ENCODE data around the gene CXCL14.
"Not testable (repeated sequence)": the region's sequence is repeated elsewhere in the genome, so short reads cannot be mapped to it uniquely, and the experiment has no call there.

The CXCL14 gene

DNA sequence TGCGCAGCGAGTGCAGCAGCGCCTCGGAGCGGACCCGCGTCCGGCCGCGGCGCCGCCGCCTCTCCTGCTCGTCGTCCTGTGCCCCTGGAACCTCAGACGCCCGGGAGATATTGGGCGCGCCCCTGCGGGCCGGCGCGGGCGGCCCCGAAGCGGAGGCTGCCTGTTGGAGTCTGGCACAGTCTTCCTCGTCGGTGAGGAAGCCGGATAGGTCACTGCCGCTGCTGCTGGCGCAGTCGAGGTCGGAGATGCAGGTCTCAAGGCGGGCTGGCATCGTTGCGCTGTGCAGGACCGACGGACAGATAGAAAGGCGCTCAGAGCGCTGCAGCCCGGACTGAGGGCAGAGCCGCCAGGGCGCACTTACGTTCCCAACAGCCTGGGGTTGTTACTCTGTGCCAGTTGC, 43.4 kb downstream of the CXCL14 start:
- TF ChIP-seq, protein P1, sequence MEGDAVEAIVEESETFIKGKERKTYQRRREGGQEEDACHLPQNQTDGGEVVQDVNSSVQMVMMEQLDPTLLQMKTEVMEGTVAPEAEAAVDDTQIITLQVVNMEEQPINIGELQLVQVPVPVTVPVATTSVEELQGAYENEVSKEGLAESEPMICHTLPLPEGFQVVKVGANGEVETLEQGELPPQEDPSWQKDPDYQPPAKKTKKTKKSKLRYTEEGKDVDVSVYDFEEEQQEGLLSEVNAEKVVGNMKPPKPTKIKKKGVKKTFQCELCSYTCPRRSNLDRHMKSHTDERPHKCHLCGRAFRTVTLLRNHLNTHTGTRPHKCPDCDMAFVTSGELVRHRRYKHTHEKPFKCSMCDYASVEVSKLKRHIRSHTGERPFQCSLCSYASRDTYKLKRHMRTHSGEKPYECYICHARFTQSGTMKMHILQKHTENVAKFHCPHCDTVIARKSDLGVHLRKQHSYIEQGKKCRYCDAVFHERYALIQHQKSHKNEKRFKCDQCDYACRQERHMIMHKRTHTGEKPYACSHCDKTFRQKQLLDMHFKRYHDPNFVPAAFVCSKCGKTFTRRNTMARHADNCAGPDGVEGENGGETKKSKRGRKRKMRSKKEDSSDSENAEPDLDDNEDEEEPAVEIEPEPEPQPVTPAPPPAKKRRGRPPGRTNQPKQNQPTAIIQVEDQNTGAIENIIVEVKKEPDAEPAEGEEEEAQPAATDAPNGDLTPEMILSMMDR (IDR thresholded peaks at IDR 0.05; ENCODE audit: extremely low read depth, missing control alignments), result no peak
- DNase-seq (ENCODE audit: low spot score), result no peak

DNA sequence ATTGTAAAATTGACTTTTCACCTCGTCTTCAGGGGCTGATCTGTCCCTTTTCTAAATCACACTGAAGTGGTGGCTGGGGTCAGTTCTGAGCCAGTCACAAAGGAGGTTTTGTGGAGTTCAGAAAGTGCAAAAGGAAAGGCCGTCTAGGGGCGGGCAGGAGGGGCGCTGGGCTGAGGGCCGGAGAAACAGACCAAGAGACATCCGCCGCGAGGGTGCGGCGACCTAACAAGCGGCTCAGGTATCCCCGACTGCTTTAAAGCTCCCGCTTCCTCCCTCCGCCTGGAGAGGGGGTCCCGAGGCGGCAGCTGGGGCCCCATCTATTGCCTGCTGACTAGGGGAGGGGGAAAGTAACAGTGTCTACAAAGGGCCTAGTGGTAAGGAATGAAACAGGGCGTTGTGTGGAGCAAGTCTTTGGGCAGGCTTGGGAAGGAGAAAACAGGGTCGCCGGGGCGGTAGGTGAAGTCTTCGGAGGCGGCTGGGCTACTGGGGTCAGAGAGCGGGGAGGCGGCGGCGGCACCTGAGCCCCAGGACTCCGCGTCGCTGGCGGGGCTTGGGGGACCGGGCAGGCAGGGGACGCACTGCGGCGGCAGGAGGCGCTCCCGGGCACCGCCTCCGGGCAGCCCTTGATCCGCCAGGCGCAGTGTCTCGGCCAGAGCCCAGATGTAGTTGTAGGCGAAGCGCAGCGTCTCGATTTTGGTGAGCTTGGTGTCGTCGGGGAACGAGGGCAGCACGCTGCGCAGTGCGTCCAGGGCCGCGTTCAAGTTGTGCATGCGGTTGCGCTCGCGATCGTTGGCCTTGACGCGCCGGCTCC, 44.0 kb downstream of the CXCL14 start:
- TF ChIP-seq, protein P1 (IDR thresholded peaks at IDR 0.05; ENCODE audit: extremely low read depth, missing control alignments), result no peak
- no peak for DNase-seq (ENCODE audit: low spot score)

DNA sequence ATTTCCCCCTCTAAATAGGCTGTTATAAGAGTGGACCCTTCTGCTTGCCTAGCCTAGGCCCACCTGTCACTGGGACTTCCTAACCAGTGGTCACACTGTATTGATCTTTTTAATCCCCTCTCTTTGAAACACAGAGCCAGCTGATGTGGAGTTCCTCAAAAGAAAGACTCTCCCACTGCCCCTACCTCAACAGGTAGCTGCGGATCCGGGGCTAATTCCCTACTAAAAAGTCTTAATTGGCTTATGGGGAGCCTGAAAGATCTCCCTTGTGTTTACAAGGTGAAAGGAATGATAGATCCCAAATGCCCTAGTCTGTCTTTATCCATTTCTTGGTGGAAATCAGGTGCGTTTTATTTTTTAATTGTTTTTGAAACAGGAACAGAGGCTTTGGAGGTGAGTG, 45.0 kb downstream of the CXCL14 start:
- TF ChIP-seq, protein P1 (IDR thresholded peaks at IDR 0.05; ENCODE audit: extremely low read depth, missing control alignments), result no peak
- DNase-seq (ENCODE audit: low spot score), result no peak

DNA sequence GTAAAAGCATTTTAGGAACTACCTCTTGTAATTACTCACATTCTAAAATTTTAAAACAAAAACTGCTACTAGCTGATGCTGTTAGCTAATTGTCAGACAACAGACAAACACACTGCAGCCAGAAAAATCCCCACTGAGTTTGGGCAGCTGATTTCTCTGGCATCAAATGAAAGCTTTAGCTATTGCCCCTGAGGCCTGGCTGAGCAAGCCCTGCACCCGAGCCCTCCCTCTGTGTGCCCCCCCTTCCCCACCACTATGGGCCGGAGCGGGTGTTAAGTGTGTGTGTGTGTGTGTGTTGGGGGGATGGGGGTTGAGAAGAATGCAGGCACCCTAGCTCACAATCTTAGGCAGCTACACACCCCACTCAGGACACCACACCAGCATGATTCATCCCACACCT, 45.5 kb downstream of the CXCL14 start:
- DNase-seq (ENCODE audit: low spot score), result no peak
- TF ChIP-seq, protein P1 (IDR thresholded peaks at IDR 0.05; ENCODE audit: extremely low read depth, missing control alignments), result no peak

DNA sequence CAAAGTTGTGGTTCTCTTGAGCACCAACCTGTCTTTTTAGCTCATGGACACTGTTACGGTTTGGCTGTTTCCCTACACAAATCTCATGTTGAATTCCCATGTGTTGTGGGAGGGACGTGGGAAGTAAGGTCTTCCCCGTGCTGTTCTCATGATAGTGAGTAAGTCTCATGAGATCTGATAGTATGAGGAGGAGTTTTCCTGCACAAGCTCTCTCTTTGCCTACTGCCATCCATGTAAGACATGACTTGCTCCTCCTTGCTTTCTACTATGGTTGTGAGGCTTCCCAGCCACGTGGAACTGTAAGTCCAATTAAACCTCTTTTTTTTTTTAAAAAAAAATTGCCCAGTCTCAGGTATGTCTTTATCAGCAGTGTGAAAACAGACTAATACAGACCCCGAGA, 49.2 kb downstream of the CXCL14 start:
- not testable (repeated sequence) for DNase-seq (ENCODE audit: low spot score)

DNA sequence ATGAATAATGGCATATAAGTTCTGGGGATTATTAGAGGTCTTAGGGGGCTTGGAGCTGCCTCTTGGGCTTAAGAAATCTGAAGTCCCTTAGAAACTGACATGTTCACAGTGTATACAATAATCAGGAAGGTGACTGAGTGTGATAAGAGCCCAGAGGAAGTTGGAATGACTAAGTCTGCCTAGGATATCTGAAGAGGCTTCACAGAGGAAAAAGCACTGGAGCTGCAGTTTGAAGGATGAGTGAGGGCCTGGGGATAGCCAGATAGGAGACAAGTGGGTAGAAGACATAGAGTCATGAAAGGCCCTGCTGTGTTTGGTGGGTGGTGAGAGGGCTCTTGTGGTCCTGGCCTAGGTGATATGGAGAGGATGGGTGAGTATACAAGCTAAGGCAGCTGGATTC, 51.9 kb downstream of the CXCL14 start:
- TF ChIP-seq, protein P1 (IDR thresholded peaks at IDR 0.05; ENCODE audit: extremely low read depth, missing control alignments), result no peak
- no peak for DNase-seq (ENCODE audit: low spot score)

DNA sequence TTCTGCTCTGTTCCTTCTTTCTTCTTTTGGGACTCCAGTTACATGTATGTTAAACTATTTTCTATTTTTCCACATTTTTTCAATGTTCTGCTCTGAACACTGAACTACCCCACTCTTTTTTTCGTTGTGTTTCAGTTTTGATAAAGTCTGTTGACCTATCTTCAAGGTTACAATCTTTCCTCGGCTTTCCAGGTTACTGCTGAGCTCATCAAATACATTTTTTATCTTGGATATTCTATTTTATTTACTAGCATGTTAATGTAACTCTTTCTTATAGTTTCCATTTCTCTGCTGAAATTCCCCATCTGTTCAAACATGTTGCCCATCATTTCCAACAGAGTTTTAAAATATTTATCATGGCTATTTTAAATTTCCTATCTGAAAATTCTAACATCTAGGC, 56.8 kb downstream of the CXCL14 start:
- TF ChIP-seq, protein P1 (IDR thresholded peaks at IDR 0.05; ENCODE audit: extremely low read depth, missing control alignments), result no peak
- no peak for DNase-seq (ENCODE audit: low spot score)

Data from GM20000 (cell line).